Heart right ventricle (tissue), 16 donors: ENCODE data around the gene PXT1. TPM values are rescaled to one million over a fixed set of nuclear protein-coding genes. Genes with fewer than 3 reads are reported as not detected.
"Not testable (repeated sequence)": the region's sequence is repeated elsewhere in the genome, so short reads cannot be mapped to it uniquely, and the experiment has no call there.

Source experiments
- ATAC-seq, 8 donors: fragments of 200-7000 bp; cut with Tn5 transposase; one replicate each; pipeline ENCODE4 v1.9.1; 2020; ENCODE audit warnings: mild to moderate bottlenecking in 8 of 8, moderate library complexity in 8 of 8, moderate number of reproducible peaks in 1 of 8
- DNase-seq, 2 donors: peaks; one replicate each; pipeline ENCODE4 v3.0.0-alpha.2; 2020
- H3K27ac ChIP-seq, 10 donors: fragments of 200-600 bp; sonication (generic) in 2 of 10; one replicate each; pipeline versions ENCODE4 v1.5.0 to v1.8.0; 2020 to 2022; ENCODE audit warnings: mild to moderate bottlenecking in 3 of 10
- H3K27me3 ChIP-seq, 7 donors: fragments of 200-600 bp; one replicate each; pipeline ENCODE4 v1.8.0; 2021 to 2022; ENCODE audit warnings: mild to moderate bottlenecking in 2 of 7
- H3K36me3 ChIP-seq, 9 donors: fragments of 200-600 bp; sonication (generic) in 1 of 9; one replicate each; pipeline versions ENCODE4 v1.5.0 to v1.8.0; 2020 to 2022; ENCODE audit warnings: mild to moderate bottlenecking in 2 of 9
- H3K4me1 ChIP-seq, 9 donors: fragments of 200-600 bp; sonication (generic) in 1 of 9; one replicate each; pipeline versions ENCODE4 v1.5.0 to v1.8.0; 2020 to 2022; ENCODE audit warnings: mild to moderate bottlenecking in 4 of 9
- H3K4me3 ChIP-seq, 10 donors: fragments of 200-600 bp; sonication (generic) in 2 of 10; one replicate each; pipeline versions ENCODE4 v1.5.0 to v1.8.0; 2020 to 2022; ENCODE audit warnings: mild to moderate bottlenecking in 7 of 10, moderate library complexity in 2 of 10
- H3K9me3 ChIP-seq, 11 donors: fragments of 200-600 bp in 10 of 11; sonication (generic) in 2 of 11; one replicate each; pipeline versions ENCODE4 v1.5.0 to v1.8.0; 2013 to 2022; ENCODE audit warnings: mild to moderate bottlenecking in 2 of 11, control low read depth in 1 of 11, moderate library complexity in 1 of 11
- WGBS, 2 donors: extraction: QIAGEN DNeasy Blood & Tissue Kit; methylation state at CpG; one replicate each; pipeline ENCODE4 v1.1.7; 2013; ENCODE audit warnings: inconsistent platforms in 1 of 2; 5-methylcytosine and 5-hydroxymethylcytosine counted together
- intact Hi-C, 10 donors: fragments of 100-400 bp; cut with DNase I; formaldehyde crosslinking; loops; one replicate each; pipeline versions ENCODE4 v1.11.1 to v1.14.2; 2022
- polyA plus RNA-seq, 2 donors: library from polyadenylated mRNA; stranded (reverse); fragments of 200-250 nt; gene quantifications; one replicate each; pipeline ENCODE4 v1.2.3, GENCODE V29; 2013
- total RNA-seq, 10 donors: library from RNA; stranded (reverse); fragmentation: NEBNext Ultra II Directional in 3 of 10; extraction: Animal tissue kit (Norgen Biotek cat#: 25700) in 3 of 10; gene quantifications; one replicate each; pipeline versions ENCODE4 v1.2.1 to v1.2.4, GENCODE V29; 2021 to 2023
- TF ChIP-seq, protein P1 (sequence below), 9 donors: fragments of 200-600 bp; sonication (generic) in 2 of 9; IDR thresholded peaks; one replicate each; pipeline versions ENCODE4 v1.5.0 to v1.8.0; 2021 to 2022; ENCODE audit warnings: antibody characterized with exemption in 9 of 9, mild to moderate bottlenecking in 5 of 9, moderate library complexity in 1 of 9
- donor health status: Arrhythmogenic right ventricular cardiomyopathy.
- donor health status: ischemic (EF 13 %, LVEDD 7.1; RV severe dilation, severe dysfunction).
- donor health status: healthy with polysubstance abuse.
- donor health status: DM: no; HTN: yes; CAD: no.
- donor health status: DM: no; HTN: no; CAD: no.
- donor health status: ischemic (EF 25% LVEDD 6.9; RV normal size, moderate dysfunction).
- donor health status: ischemic (EF 25% LVEDD 5.7; RV mildly dilated, moderate dysfunction).
- donor health status: healthy.
- donor health status: DM: yes; HTN: yes; CAD: no.
- donor health status: Ischemic cardiomyopathy.
- donor health status: ischemic (EF 35%, LVEDD 5.7; RV mildly dilated, moderate dysfunction).
- donor health status: nonischemic (EF 11% LVEDD 7.7; RV severe dilation, severe dysfunction).
- donor health status: DM: yes; HTN: yes; CAD: no.
- donor health status: PGD.
- donor health status: ischemic (EF 29% LVEDD 5.4; RV normal size, mild dysfunction).
- donor health status: nonischemic (EF 23%, LVEDD 6.1; RV moderate dilation, normal function).

The PXT1 gene
- total and polyA plus RNA-seq, 12 donors, result 0.15 to 0.34 (median 0.23) TPM; not detected in 5

DNA sequence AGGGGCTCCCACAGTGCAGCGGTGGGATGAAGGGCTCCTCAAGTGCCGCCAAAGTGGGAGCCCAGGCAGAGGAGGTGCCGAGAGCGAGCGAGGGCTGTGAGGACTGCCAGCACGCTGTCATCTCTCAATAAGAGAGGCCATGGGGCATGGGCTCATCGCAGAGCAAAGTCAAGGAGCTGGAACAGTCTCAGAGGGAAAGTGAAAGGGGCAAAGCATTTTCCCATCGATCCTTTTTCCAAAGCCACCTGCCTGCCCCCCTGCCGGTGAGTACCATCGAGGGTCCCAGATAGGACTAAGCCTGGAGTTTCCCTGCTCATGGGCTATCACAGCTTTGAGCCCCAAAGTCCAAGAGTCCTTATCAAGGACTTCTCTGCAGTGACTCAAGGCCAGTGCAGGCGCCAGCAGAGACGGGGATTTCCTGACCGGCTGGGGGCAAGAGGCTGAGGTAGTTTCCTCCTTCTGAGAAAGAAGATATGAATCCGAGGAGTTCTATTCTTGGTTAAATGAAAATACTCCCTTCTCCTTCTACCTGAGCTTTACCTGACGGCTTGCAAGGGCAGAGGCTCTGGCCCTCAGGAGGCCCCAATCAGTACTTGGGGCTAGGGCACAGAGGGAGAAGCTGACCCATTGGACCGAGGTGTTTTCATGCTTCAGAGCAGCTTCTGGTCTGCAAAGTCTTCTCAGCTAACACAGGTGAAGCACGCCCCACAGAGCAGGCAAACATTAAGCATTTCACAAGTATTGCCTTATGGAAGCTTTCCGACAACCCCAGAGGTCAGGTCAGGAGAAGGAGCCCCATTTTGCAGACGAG lies 77.8 kb downstream of the PXT1 start:
- Histone ChIP-seq H3K27ac (no peak overlapping the region), H3K9me3 (no peaks in the 10 kb centered on the region), H3K4me3 (no peak overlapping the region), H3K36me3 (peaks cover 0 to 14% (median 0%) of the 10 kb centered on the region in 9 donors), H3K27me3 (peaks cover 0 to 13% (median 0%) of the 10 kb centered on the region in 7 donors), H3K4me1 (peaks cover 0 to 28% (median 5%) of the 10 kb centered on the region in 9 donors)
- WGBS, 2 donors, result 72 to 76% methylated on average over 17 of the region's 19 CpGs
- no peak for DNase-seq
- intact Hi-C loops, result loop anchor here in 6 of 10 donors (5.0 to 10.0 kb wide), 4 partner anchors 68 to 340 kb away; partner anchors contain the start of genes MAPK14 (in 2 of the 6) and SLC26A8 (in 2 of the 6)
- TF ChIP-seq, protein P1, sequence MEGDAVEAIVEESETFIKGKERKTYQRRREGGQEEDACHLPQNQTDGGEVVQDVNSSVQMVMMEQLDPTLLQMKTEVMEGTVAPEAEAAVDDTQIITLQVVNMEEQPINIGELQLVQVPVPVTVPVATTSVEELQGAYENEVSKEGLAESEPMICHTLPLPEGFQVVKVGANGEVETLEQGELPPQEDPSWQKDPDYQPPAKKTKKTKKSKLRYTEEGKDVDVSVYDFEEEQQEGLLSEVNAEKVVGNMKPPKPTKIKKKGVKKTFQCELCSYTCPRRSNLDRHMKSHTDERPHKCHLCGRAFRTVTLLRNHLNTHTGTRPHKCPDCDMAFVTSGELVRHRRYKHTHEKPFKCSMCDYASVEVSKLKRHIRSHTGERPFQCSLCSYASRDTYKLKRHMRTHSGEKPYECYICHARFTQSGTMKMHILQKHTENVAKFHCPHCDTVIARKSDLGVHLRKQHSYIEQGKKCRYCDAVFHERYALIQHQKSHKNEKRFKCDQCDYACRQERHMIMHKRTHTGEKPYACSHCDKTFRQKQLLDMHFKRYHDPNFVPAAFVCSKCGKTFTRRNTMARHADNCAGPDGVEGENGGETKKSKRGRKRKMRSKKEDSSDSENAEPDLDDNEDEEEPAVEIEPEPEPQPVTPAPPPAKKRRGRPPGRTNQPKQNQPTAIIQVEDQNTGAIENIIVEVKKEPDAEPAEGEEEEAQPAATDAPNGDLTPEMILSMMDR (IDR thresholded peaks at IDR 0.05), result no peak
- ATAC-seq, result no peak

DNA sequence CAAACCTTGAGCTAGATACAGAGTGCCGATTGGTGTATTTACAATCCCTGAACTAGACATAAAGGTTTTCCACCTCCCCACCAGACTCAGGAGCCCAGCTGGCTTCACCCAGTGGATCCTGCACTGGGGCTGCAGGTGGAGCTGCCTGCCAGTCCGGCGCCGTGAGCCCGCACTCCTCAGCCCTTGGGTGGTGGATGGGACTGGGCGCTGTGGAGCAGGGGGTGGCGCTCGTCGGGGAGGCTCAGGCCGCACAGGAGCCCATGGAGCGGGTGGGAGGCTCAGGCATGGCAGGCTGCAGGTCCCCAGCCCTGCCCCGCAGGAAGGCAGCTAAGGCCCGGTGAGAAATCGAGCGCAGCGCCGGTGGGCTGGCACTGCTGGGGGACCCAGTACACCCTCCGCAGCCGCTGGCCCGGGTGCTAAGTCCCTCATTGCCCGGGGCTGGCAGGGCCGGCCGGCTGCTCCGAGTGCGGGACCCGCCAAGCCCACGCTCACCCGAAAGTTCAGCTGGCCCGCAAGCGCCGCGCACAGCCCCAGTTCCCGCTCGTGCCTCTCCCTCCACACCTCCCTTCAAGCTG lies 78.5 kb downstream of the PXT1 start:
- ATAC-seq, H3K4me3 ChIP-seq, H3K9me3 ChIP-seq, DNase-seq, H3K27ac ChIP-seq: not testable (repeated sequence)
- peaks cover 0 to 11% (median 0%) of the 10 kb centered on the region in 9 donors for H3K36me3 ChIP-seq
- WGBS, 2 donors, result 97 to 98% methylated on average over 25 to 28 of the region's 34 CpGs
- H3K27me3 ChIP-seq, result peaks cover 0 to 13% (median 0%) of the 10 kb centered on the region in 7 donors
- intact Hi-C loops, result loop anchor here in 6 of 10 donors (5.0 to 10.0 kb wide), 4 partner anchors 67 to 339 kb away; partner anchors contain the start of genes MAPK14 (in 2 of the 6) and SLC26A8 (in 2 of the 6)
- H3K4me1 ChIP-seq, result peaks cover 0 to 29% (median 12%) of the 10 kb centered on the region in 9 donors

DNA sequence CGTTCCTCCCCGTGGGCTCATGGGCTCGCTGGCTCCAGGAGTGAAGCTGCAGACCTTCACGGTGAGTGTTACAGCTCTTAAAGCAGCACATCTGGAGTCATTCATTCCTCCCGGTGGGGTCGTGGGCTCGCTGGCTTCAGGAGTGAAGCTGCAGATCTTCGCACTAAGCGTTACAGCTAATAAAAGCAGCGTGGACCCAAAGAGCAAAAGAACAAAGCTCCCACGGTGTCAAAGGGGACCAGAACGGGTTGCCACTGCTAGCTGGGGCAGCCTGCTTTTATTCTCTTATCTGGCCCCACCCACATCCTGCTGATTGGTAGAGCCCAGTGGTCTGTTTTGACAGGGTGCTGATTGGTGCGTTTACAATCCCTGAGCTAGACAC lies 79.3 kb downstream of the PXT1 start:
- not testable (repeated sequence) for H3K9me3 ChIP-seq, H3K4me3 ChIP-seq, DNase-seq, H3K27ac ChIP-seq, H3K36me3 ChIP-seq, ATAC-seq
- 87 to 93% methylated on average over 12 to 13 of the region's 13 CpGs for WGBS, 2 donors
- Histone ChIP-seq H3K4me1 (peaks cover 0 to 34% (median 19%) of the 10 kb centered on the region in 9 donors), H3K27me3 (peaks cover 0 to 13% (median 0%) of the 10 kb centered on the region in 7 donors)
- intact Hi-C loops, result loop anchor here in 6 of 10 donors (5.0 to 10.0 kb wide), 4 partner anchors 66 to 339 kb away; partner anchors contain the start of genes MAPK14 (in 2 of the 6) and SLC26A8 (in 2 of the 6)

DNA sequence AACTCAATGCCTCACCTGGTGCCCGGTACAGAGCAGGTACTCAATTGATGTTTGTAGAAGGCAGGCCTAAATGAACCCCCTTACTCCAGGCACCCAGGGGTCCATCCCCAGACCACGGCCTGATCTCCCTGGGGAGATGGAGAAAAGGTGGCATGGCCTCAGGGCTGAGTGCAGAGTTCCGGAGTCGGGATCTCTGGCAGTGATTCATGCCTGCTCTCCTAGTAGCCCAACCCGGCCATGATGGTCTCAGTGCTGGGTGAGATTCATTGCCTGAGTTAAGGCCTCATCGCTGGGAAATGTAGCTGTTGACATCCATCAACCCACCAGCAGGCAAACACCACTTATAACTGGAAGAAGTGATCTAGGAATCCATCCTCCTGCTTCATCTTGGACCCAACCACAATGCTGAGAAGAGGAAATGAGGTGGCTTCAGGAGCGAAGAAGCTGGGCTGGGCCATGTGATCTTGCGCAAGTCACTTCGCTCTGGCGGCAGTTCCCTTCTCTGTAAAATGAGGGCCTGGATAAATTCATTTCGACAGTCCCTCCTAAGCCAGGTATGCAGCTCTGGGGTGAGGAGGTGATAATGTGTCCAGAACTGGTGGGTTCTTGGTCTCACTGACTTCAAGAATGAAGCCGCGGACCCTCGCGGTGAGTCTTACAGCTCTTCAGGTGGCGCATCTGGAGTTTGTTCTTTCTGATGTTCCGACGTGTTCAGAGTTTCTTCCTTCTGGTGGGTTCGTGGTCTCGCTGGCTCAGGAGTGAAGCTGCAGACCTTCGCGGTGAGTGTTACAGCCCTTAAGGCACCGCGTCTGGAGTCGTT lies 79.9 kb downstream of the PXT1 start:
- Histone ChIP-seq H3K27me3 (peaks cover 0 to 13% (median 0%) of the 10 kb centered on the region in 7 donors), H3K4me1 (peaks cover 0 to 40% (median 25%) of the 10 kb centered on the region in 9 donors), H3K9me3 (no peaks in the 10 kb centered on the region), H3K4me3 (no peak overlapping the region), H3K27ac (no peak overlapping the region), H3K36me3 (peaks cover 0 to 6% (median 0%) of the 10 kb centered on the region in 9 donors)
- no peak for ATAC-seq
- no peak for DNase-seq
- WGBS, 2 donors, result 90 to 92% methylated on average over 25 of the region's 25 CpGs
- intact Hi-C loops, result loop anchor here in 6 of 10 donors (5.0 to 10.0 kb wide), 4 partner anchors 65 to 338 kb away; partner anchors contain the start of genes MAPK14 (in 2 of the 6) and SLC26A8 (in 2 of the 6)
- TF ChIP-seq, protein P1 (IDR thresholded peaks at IDR 0.05), result no peak
